RWPE2 (cell line): ENCODE data around the gene COMMD4.

Experiments used
- ATAC-seq: fragments of 200-7000 bp; cut with Tn5 transposase; 3 replicates; pipeline ENCODE4 v1.9.1; 2021; ENCODE audit warnings: low read depth
- DNase-seq: peaks from one replicate; pipeline ENCODE4 v3.0.0-alpha.2; 2020; ENCODE audit warnings: low spot score
- H3K27ac ChIP-seq: fragments of 450-650 bp; 2 replicates; pipeline ENCODE4 v1.5.1; 2017; ENCODE audit warnings: mild to moderate bottlenecking; ENCODE audit not compliant: poor library complexity, severe bottlenecking
- H3K27me3 ChIP-seq: fragments of 250-450 bp; sonication (Bioruptor Pico); 2 replicates; pipeline ENCODE4 v1.5.1; 2021; ENCODE audit warnings: mild to moderate bottlenecking, moderate library complexity; ENCODE audit not compliant: insufficient read depth, poor library complexity, severe bottlenecking
- H3K36me3 ChIP-seq: fragments of 250-450 bp; sonication (Bioruptor Pico); 2 replicates; pipeline ENCODE4 v1.5.1; 2020; ENCODE audit warnings: low read depth, mild to moderate bottlenecking, moderate library complexity
- H3K4me1 ChIP-seq: fragments of 250-450 bp; sonication (Bioruptor Pico); 2 replicates; pipeline ENCODE4 v1.5.1; 2021; ENCODE audit warnings: mild to moderate bottlenecking, moderate library complexity; ENCODE audit not compliant: insufficient read depth, poor library complexity, severe bottlenecking
- H3K4me3 ChIP-seq: fragments of 250-450 bp; sonication (Bioruptor Pico); 2 replicates; pipeline ENCODE4 v1.5.1; 2021; ENCODE audit warnings: mild to moderate bottlenecking, moderate library complexity; ENCODE audit not compliant: severe bottlenecking
- H3K9me3 ChIP-seq: fragments of 250-450 bp; sonication (Bioruptor Pico); 2 replicates; pipeline ENCODE4 v1.5.1; 2021; ENCODE audit warnings: mild to moderate bottlenecking, moderate library complexity; ENCODE audit not compliant: severe bottlenecking
- TF ChIP-seq, protein P1 (sequence below): fragments of 450-650 bp; IDR thresholded peaks from one replicate; pipeline ENCODE4 v1.5.1; 2017; ENCODE audit warnings: mild to moderate bottlenecking, moderate library complexity; ENCODE audit not compliant: poor library complexity, severe bottlenecking

The COMMD4 gene

GRCh38 chr15:75358771-75359536 is 23.1 kb downstream of the COMMD4 start:
- no peak for ATAC-seq
- Histone ChIP-seq H3K27ac (no peak overlapping the region), H3K27me3 (no peaks in the 10 kb centered on the region), H3K4me3 (no peak overlapping the region), H3K36me3 (peaks cover 54% of the 10 kb centered on the region), H3K4me1 (no peaks in the 10 kb centered on the region), H3K9me3 (no peaks in the 10 kb centered on the region)
- TF ChIP-seq, protein P1, sequence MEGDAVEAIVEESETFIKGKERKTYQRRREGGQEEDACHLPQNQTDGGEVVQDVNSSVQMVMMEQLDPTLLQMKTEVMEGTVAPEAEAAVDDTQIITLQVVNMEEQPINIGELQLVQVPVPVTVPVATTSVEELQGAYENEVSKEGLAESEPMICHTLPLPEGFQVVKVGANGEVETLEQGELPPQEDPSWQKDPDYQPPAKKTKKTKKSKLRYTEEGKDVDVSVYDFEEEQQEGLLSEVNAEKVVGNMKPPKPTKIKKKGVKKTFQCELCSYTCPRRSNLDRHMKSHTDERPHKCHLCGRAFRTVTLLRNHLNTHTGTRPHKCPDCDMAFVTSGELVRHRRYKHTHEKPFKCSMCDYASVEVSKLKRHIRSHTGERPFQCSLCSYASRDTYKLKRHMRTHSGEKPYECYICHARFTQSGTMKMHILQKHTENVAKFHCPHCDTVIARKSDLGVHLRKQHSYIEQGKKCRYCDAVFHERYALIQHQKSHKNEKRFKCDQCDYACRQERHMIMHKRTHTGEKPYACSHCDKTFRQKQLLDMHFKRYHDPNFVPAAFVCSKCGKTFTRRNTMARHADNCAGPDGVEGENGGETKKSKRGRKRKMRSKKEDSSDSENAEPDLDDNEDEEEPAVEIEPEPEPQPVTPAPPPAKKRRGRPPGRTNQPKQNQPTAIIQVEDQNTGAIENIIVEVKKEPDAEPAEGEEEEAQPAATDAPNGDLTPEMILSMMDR: no peak
- no peak for DNase-seq

- Histone ChIP-seq H3K27ac (no peak overlapping the region), H3K27me3 (no peaks in the 10 kb centered on the region), H3K4me3 (no peak overlapping the region), H3K9me3 (no peaks in the 10 kb centered on the region), H3K36me3 (peaks cover 61% of the 10 kb centered on the region), H3K4me1 (no peaks in the 10 kb centered on the region)
- ATAC-seq (0 out of 3 replicates have a peak, but pooled peaks have one; percentile 2), DNase-seq (no peak)
- TF ChIP-seq, protein P1: no peak
Measured at GRCh38 chr15:75359537-75360250, 23.8 kb downstream of the COMMD4 start.

DNA sequence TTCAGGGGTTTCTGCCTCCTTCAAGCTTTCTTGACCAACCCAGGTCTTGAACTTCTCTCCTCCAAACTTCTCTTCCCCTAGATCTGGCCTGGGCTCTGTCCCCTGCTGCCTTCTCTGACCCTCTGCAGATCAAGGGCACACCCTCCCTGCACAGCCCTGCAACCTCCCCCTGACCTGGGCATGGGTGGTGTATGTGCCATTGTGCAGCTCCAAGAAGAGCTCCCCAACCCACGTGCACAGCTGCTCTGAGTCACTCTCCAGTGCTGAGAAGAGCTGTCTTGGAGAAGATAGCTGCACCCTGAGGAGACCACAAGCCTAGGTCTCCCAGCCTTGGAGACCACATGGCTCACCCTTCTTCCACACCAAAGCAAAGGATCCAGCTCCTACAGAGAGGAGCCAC is 24.5 kb downstream of the COMMD4 start:
- H3K36me3 ChIP-seq: peaks cover 68% of the 10 kb centered on the region
- no peak for DNase-seq
- ATAC-seq: no peak

DNA sequence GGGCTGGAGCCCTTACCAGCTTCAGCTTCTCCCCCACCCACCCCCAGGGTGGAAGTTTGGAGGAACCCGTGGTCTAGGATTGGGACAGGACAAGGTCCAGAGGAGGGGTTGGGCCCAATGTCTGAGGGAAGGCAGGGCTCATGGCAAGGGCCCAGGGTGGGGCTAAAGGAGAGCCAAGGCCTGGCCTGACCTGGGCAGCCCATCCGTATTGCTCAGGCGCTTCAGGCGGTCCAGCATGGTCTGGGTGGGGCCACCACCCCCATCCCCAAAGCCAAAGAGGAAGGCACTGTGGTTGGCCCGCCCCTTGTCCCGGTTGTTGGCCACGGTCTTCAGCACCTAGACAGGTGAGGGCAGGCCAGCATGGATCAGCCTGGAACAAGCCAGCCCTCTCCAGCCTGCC is 25.0 kb downstream of the COMMD4 start:
- no peaks in the 10 kb centered on the region for H3K27me3 ChIP-seq
- no peaks in the 10 kb centered on the region for H3K9me3 ChIP-seq
- ATAC-seq (no peak), DNase-seq (no peak)
- TF ChIP-seq, protein P1: no peak
- no peak overlapping the region for H3K27ac ChIP-seq
- peaks cover 72% of the 10 kb centered on the region for H3K36me3 ChIP-seq
- no peaks in the 10 kb centered on the region for H3K4me1 ChIP-seq
- no peak overlapping the region for H3K4me3 ChIP-seq

More for the DNA sequence above, 24.5 kb downstream of the COMMD4 start:
- TF ChIP-seq, protein P1: no peak
- H3K27ac ChIP-seq: no peak overlapping the region
- no peak overlapping the region for H3K4me3 ChIP-seq
- no peaks in the 10 kb centered on the region for H3K4me1 ChIP-seq
- no peaks in the 10 kb centered on the region for H3K9me3 ChIP-seq
- H3K27me3 ChIP-seq: no peaks in the 10 kb centered on the region
